Measurements from ENCODE around the gene NXPE3.

NXPE3 gene

DNA sequence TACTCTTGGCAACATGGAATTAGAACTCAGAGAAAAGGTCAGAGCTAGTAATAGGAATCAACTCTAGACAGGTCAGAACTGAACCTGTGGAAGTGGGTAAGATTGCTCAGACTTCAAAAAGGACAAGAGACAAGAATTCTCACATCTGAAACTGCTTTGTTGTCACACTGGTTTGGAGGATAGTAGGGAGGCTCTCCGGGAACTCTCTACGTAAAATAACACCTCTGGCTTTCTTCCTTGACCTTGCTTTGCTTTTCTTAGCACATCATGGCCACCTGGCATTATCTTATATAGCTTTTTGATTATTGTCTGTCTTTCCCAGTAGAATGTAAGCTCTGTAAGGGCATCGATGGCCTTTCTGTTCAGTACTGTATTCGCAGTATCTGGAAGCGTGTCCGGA is 57.1 kb downstream of the NXPE3 start:
- no peaks in the 10 kb centered on the region for H3K9me2 ChIP-seq (replicated peaks; ENCODE audit: insufficient read depth, low read length)
- H2AFZ ChIP-seq (ENCODE audit: low read depth, low read length, severe bottlenecking): no peak overlapping the region
- TF ChIP-seq, protein P1, sequence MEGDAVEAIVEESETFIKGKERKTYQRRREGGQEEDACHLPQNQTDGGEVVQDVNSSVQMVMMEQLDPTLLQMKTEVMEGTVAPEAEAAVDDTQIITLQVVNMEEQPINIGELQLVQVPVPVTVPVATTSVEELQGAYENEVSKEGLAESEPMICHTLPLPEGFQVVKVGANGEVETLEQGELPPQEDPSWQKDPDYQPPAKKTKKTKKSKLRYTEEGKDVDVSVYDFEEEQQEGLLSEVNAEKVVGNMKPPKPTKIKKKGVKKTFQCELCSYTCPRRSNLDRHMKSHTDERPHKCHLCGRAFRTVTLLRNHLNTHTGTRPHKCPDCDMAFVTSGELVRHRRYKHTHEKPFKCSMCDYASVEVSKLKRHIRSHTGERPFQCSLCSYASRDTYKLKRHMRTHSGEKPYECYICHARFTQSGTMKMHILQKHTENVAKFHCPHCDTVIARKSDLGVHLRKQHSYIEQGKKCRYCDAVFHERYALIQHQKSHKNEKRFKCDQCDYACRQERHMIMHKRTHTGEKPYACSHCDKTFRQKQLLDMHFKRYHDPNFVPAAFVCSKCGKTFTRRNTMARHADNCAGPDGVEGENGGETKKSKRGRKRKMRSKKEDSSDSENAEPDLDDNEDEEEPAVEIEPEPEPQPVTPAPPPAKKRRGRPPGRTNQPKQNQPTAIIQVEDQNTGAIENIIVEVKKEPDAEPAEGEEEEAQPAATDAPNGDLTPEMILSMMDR (IDR thresholded peaks at IDR 0.05; ENCODE audit: insufficient read depth, low read length, poor library complexity, severe bottlenecking): no peak
- TF ChIP-seq EZH2phosphoT487 (conservative IDR thresholded peaks at IDR 0.05; ENCODE audit: low read length): no peak
- peaks cover 20% of the 10 kb centered on the region for H3K36me3 ChIP-seq (ENCODE audit: low read length)
- H4K20me1 ChIP-seq (ENCODE audit: low read depth, low read length): no peaks in the 10 kb centered on the region
- no peak overlapping the region for H3K27ac ChIP-seq (ENCODE audit: low read depth, low read length)
- H3K27me3 ChIP-seq (ENCODE audit: low read length): no peaks in the 10 kb centered on the region
- no peak overlapping the region for H3K4me3 ChIP-seq (ENCODE audit: insufficient read depth, low read length, poor library complexity, severe bottlenecking)
- H3K4me2 ChIP-seq (ENCODE audit: low read depth, low read length, poor library complexity, severe bottlenecking): peak overlapping the region; percentile 20
- peaks cover 99% of the 10 kb centered on the region for H3K79me2 ChIP-seq (ENCODE audit: insufficient read depth, low read length)
- no peak overlapping the region for H3K9ac ChIP-seq (ENCODE audit: low read length)
- H3K9me3 ChIP-seq (ENCODE audit: insufficient read depth, low read length): no peaks in the 10 kb centered on the region
- peaks cover 4% of the 10 kb centered on the region; the same call in 1 of the 2 replicates for H3F3A ChIP-seq (ENCODE audit: insufficient read depth)

GRCh38 chr3:101836652-101837598 is 57.9 kb downstream of the NXPE3 start:
- Histone ChIP-seq H3K4me2 (ENCODE audit: low read depth, low read length, poor library complexity, severe bottlenecking) (peak overlapping the region; percentile 26), H3K9ac (ENCODE audit: low read length) (no peak overlapping the region), H3K27ac (ENCODE audit: low read depth, low read length) (0 out of 2 replicates have a peak overlapping the region, but pooled peaks have one; percentile 23), H3K36me3 (ENCODE audit: low read length) (peaks cover 24% of the 10 kb centered on the region), H3K79me2 (ENCODE audit: insufficient read depth, low read length) (peaks cover 99% of the 10 kb centered on the region), H3K4me3 (ENCODE audit: insufficient read depth, low read length, poor library complexity, severe bottlenecking) (no peak overlapping the region), H3K27me3 (ENCODE audit: low read length) (no peaks in the 10 kb centered on the region), H3F3A (ENCODE audit: insufficient read depth) (peaks cover 6% of the 10 kb centered on the region; the same call in 1 of the 2 replicates), H2AFZ (ENCODE audit: low read depth, low read length, severe bottlenecking) (no peak overlapping the region), H4K20me1 (ENCODE audit: low read depth, low read length) (no peaks in the 10 kb centered on the region), H3K9me3 (ENCODE audit: insufficient read depth, low read length) (no peaks in the 10 kb centered on the region), H3K9me2 (replicated peaks; ENCODE audit: insufficient read depth, low read length) (no peaks in the 10 kb centered on the region)
- TF ChIP-seq, protein P1 (IDR thresholded peaks at IDR 0.05; ENCODE audit: insufficient read depth, low read length, poor library complexity, severe bottlenecking): no peak
- no peak for TF ChIP-seq EZH2phosphoT487 (conservative IDR thresholded peaks at IDR 0.05; ENCODE audit: low read length)

GRCh38 chr3:101838691-101839090 is 59.7 kb downstream of the NXPE3 start:
- no peak overlapping the region for H3K9ac ChIP-seq (ENCODE audit: low read length)
- no peaks in the 10 kb centered on the region for H3K9me3 ChIP-seq (ENCODE audit: insufficient read depth, low read length)
- H3F3A ChIP-seq (ENCODE audit: insufficient read depth): peaks cover 10% of the 10 kb centered on the region; the same call in 1 of the 2 replicates
- H3K27ac ChIP-seq (ENCODE audit: low read depth, low read length): no peak overlapping the region
- peaks cover 98% of the 10 kb centered on the region for H3K79me2 ChIP-seq (ENCODE audit: insufficient read depth, low read length)
- H3K9me2 ChIP-seq (replicated peaks; ENCODE audit: insufficient read depth, low read length): no peaks in the 10 kb centered on the region
- peaks cover 24% of the 10 kb centered on the region for H3K36me3 ChIP-seq (ENCODE audit: low read length)
- no peak overlapping the region for H3K4me2 ChIP-seq (ENCODE audit: low read depth, low read length, poor library complexity, severe bottlenecking)
- no peak for TF ChIP-seq EZH2phosphoT487 (conservative IDR thresholded peaks at IDR 0.05; ENCODE audit: low read length)
- TF ChIP-seq, protein P1 (IDR thresholded peaks at IDR 0.05; ENCODE audit: insufficient read depth, low read length, poor library complexity, severe bottlenecking): no peak
- H4K20me1 ChIP-seq (ENCODE audit: low read depth, low read length): no peaks in the 10 kb centered on the region
- no peak overlapping the region for H3K4me3 ChIP-seq (ENCODE audit: insufficient read depth, low read length, poor library complexity, severe bottlenecking)
- H2AFZ ChIP-seq (ENCODE audit: low read depth, low read length, severe bottlenecking): no peak overlapping the region
- H3K27me3 ChIP-seq (ENCODE audit: low read length): no peaks in the 10 kb centered on the region
